Measurements from ENCODE around the gene DYSF. TPM values are rescaled to one million over a fixed set of nuclear protein-coding genes. Genes with fewer than 3 reads are reported as not detected.

The DYSF gene
- polyA plus RNA-seq, 1 experiment, result 1.3 TPM

- H3K36me3 ChIP-seq (ENCODE audit: control insufficient read depth, insufficient read depth, low read length), result no peaks in the 10 kb centered on the region
- ChIA-PET POLR2A (no interaction called here), CTCF (interaction anchor here (0.9 kb wide), 1 partner anchor 74 kb away, joined by 3 read pairs; no protein-coding TSS in a partner anchor)
- H3K4me3 ChIP-seq (ENCODE audit: low read depth, low read length), result no peak overlapping the region
- no peak for TF ChIP-seq CTCF (IDR thresholded peaks at IDR 0.05; ENCODE audit: insufficient read depth, low read depth, low read length)
- DNase-seq (ENCODE audit: low read depth), result no peak
- peaks cover 2% of the 10 kb centered on the region for H3K27me3 ChIP-seq (ENCODE audit: control insufficient read depth, insufficient read depth, low read length)
Observed at GRCh38 chr2:71720283-71720560, 266.9 kb downstream of the DYSF start.

GRCh38 chr2:71720596-71721361 is 267.4 kb downstream of the DYSF start:
- Histone ChIP-seq H3K36me3 (ENCODE audit: control insufficient read depth, insufficient read depth, low read length) (no peaks in the 10 kb centered on the region), H3K4me3 (ENCODE audit: low read depth, low read length) (no peak overlapping the region), H3K27me3 (ENCODE audit: control insufficient read depth, insufficient read depth, low read length) (peaks cover 2% of the 10 kb centered on the region; the same call in 1 of the 2 replicates)
- POLR2A ChIA-PET, result interaction anchor here (0.6 kb wide), 1 partner anchor 1649 kb away, joined by 8 read pairs; no protein-coding TSS in a partner anchor
- CTCF ChIA-PET, result no interaction called here
- DNase-seq (ENCODE audit: low read depth), result no peak
- no peak for TF ChIP-seq CTCF (IDR thresholded peaks at IDR 0.05; ENCODE audit: insufficient read depth, low read depth, low read length)

GRCh38 chr2:71721362-71721665 is 268.0 kb downstream of the DYSF start:
- TF ChIP-seq CTCF (IDR thresholded peaks at IDR 0.05; ENCODE audit: insufficient read depth, low read depth, low read length), result no peak
- POLR2A ChIA-PET, result interaction anchor here (0.6 kb wide), 1 partner anchor 1649 kb away, joined by 8 read pairs; no protein-coding TSS in a partner anchor
- Histone ChIP-seq H3K27me3 (ENCODE audit: control insufficient read depth, insufficient read depth, low read length) (peaks cover 2% of the 10 kb centered on the region; the same call in 1 of the 2 replicates), H3K4me3 (ENCODE audit: low read depth, low read length) (no peak overlapping the region), H3K36me3 (ENCODE audit: control insufficient read depth, insufficient read depth, low read length) (no peaks in the 10 kb centered on the region)
- CTCF ChIA-PET, result no interaction called here
- peak; percentile 50 for DNase-seq (ENCODE audit: low read depth)

- peak; percentile 20 for DNase-seq (ENCODE audit: low read depth)
- H3K4me3 ChIP-seq (ENCODE audit: low read depth, low read length), result no peak overlapping the region
- TF ChIP-seq CTCF (IDR thresholded peaks at IDR 0.05; ENCODE audit: insufficient read depth, low read depth, low read length), result no peak
- CTCF ChIA-PET, result no interaction called here
- peaks cover 2% of the 10 kb centered on the region; the same call in 1 of the 2 replicates for H3K27me3 ChIP-seq (ENCODE audit: control insufficient read depth, insufficient read depth, low read length)
- no peaks in the 10 kb centered on the region for H3K36me3 ChIP-seq (ENCODE audit: control insufficient read depth, insufficient read depth, low read length)
- POLR2A ChIA-PET, result interaction anchor here (0.6 kb wide), 1 partner anchor 1650 kb away, joined by 8 read pairs; no protein-coding TSS in a partner anchor
Observed at GRCh38 chr2:71721669-71722068, 268.3 kb downstream of the DYSF start.

- H3K36me3 ChIP-seq (ENCODE audit: control insufficient read depth, insufficient read depth, low read length), result no peaks in the 10 kb centered on the region
- peaks cover 2% of the 10 kb centered on the region; the same call in 1 of the 2 replicates for H3K27me3 ChIP-seq (ENCODE audit: control insufficient read depth, insufficient read depth, low read length)
- CTCF ChIA-PET, result no interaction called here
- POLR2A ChIA-PET, result no interaction called here
- TF ChIP-seq CTCF (IDR thresholded peaks at IDR 0.05; ENCODE audit: insufficient read depth, low read depth, low read length), result no peak
- no peak overlapping the region for H3K4me3 ChIP-seq (ENCODE audit: low read depth, low read length)
- no peak for DNase-seq (ENCODE audit: low read depth)
Observed at GRCh38 chr2:71722286-71722685, 268.9 kb downstream of the DYSF start.
